SJCRH30 (cell line): ENCODE results near the gene TCHH. TPM values are rescaled to one million over a fixed set of nuclear protein-coding genes. Genes with fewer than 3 reads are reported as not detected.
"Not testable (repeated sequence)": the region's sequence is repeated elsewhere in the genome, so short reads cannot be mapped to it uniquely, and the experiment has no call there.

ENCODE experiments used
- DNase-seq, 2 experiments: peaks; one replicate each; pipeline ENCODE4 v3.0.0-alpha.2; 2015 to 2020
- H3K27ac ChIP-seq: fragments of 250-450 bp; sonication (Bioruptor Pico); 2 replicates; pipeline ENCODE4 v1.5.1; 2020; ENCODE audit warnings: mild to moderate bottlenecking, moderate library complexity
- H3K27me3 ChIP-seq: fragments of 250-450 bp; sonication (Bioruptor Pico); 2 replicates; pipeline ENCODE4 v1.5.1; 2020; ENCODE audit warnings: mild to moderate bottlenecking, moderate library complexity
- H3K36me3 ChIP-seq: fragments of 250-450 bp; sonication (Bioruptor Pico); 2 replicates; pipeline ENCODE4 v1.5.1; 2020; ENCODE audit warnings: mild to moderate bottlenecking, moderate library complexity
- H3K4me1 ChIP-seq: fragments of 250-450 bp; sonication (Bioruptor Pico); 2 replicates; pipeline ENCODE4 v1.5.1; 2020; ENCODE audit warnings: mild to moderate bottlenecking, moderate library complexity
- H3K4me3 ChIP-seq: fragments of 250-450 bp; sonication (Bioruptor Pico); 2 replicates; pipeline ENCODE4 v1.5.1; 2020; ENCODE audit warnings: mild to moderate bottlenecking, moderate library complexity
- H3K9me3 ChIP-seq: fragments of 250-450 bp; sonication (Bioruptor Pico); replicated peaks from 2 replicates; pipeline ENCODE4 v1.5.1; 2020; ENCODE audit warnings: mild to moderate bottlenecking, moderate library complexity
- total RNA-seq: library from RNA; depleted of rRNA; stranded (reverse); fragments of >200 nt; shearing (Covaris generic); gene quantifications from 2 replicates; pipeline ENCODE4 v1.2.3, GENCODE V29; 2014; rRNA removed

Gene TCHH
- total RNA-seq: not detected in 2 replicates

- H3K27me3 ChIP-seq: no peaks in the 10 kb centered on the region
- no peak for DNase-seq
- no peak within 1 kb of the TSS for H3K27ac ChIP-seq
- H3K4me3 ChIP-seq: no peak within 1 kb of the TSS
- no peaks in the 10 kb centered on the region for H3K9me3 ChIP-seq
- no peaks in the 10 kb centered on the region for H3K4me1 ChIP-seq
- H3K36me3 ChIP-seq: no peaks in the 10 kb centered on the region
Observed at GRCh38 chr1:152115344-152115743, at the start of gene TCHH. Gene TCHH, minus strand, starts transcription at chr1:152115444. Its CDS starts 1,364 bp downstream, at chr1:152114080.

GRCh38 chr1:152164517-152165136 lies 49.4 kb upstream of the TCHH start:
- Histone ChIP-seq H3K4me3 (no peak overlapping the region), H3K27ac (no peak overlapping the region), H3K4me1 (no peaks in the 10 kb centered on the region), H3K27me3 (no peaks in the 10 kb centered on the region), H3K9me3 (no peaks in the 10 kb centered on the region), H3K36me3 (no peaks in the 10 kb centered on the region)
- no peak for DNase-seq

GRCh38 chr1:152162792-152163463 lies 47.7 kb upstream of the TCHH start:
- Histone ChIP-seq H3K27ac (no peak overlapping the region), H3K4me3 (no peak overlapping the region)

GRCh38 chr1:152160576-152160975 lies 45.3 kb upstream of the TCHH start:
- H3K27me3 ChIP-seq: no peaks in the 10 kb centered on the region
- no peaks in the 10 kb centered on the region for H3K9me3 ChIP-seq
- H3K36me3 ChIP-seq: no peaks in the 10 kb centered on the region
- no peaks in the 10 kb centered on the region for H3K4me1 ChIP-seq
- H3K4me3 ChIP-seq: no peak overlapping the region
- no peak for DNase-seq
- H3K27ac ChIP-seq: no peak overlapping the region

More at GRCh38 chr1:152162792-152163463, 47.7 kb upstream of the TCHH start:
- H3K4me1 ChIP-seq: no peaks in the 10 kb centered on the region
- no peaks in the 10 kb centered on the region for H3K36me3 ChIP-seq
- no peak for DNase-seq
- H3K27me3 ChIP-seq: no peaks in the 10 kb centered on the region
- no peaks in the 10 kb centered on the region for H3K9me3 ChIP-seq

GRCh38 chr1:152159144-152159543 lies 43.9 kb upstream of the TCHH start, which contains the start of gene RPTN:
Gene RPTN, minus strand, starts transcription at chr1:152159228. Its CDS starts 1,339 bp downstream, at chr1:152157889.
- H3K27ac ChIP-seq: no peak within 1 kb of the TSS
- no peaks in the 10 kb centered on the region for H3K27me3 ChIP-seq
- DNase-seq: no peak
- no peaks in the 10 kb centered on the region for H3K36me3 ChIP-seq
- H3K9me3 ChIP-seq: no peaks in the 10 kb centered on the region
- H3K4me1 ChIP-seq: no peaks in the 10 kb centered on the region
- H3K4me3 ChIP-seq: no peak within 1 kb of the TSS

- no peaks in the 10 kb centered on the region for H3K9me3 ChIP-seq
- no peaks in the 10 kb centered on the region for H3K36me3 ChIP-seq
- no peak overlapping the region for H3K27ac ChIP-seq
- H3K4me3 ChIP-seq: no peak overlapping the region
- H3K27me3 ChIP-seq: no peaks in the 10 kb centered on the region
- no peak for DNase-seq
- H3K4me1 ChIP-seq: no peaks in the 10 kb centered on the region
Observed at GRCh38 chr1:152153996-152154395, 38.8 kb upstream of the TCHH start.

GRCh38 chr1:152151646-152152045 lies 36.4 kb upstream of the TCHH start:
- H3K27me3 ChIP-seq: no peaks in the 10 kb centered on the region
- H3K4me1 ChIP-seq: no peaks in the 10 kb centered on the region
- H3K4me3 ChIP-seq: no peak overlapping the region
- H3K9me3 ChIP-seq: no peaks in the 10 kb centered on the region
- no peaks in the 10 kb centered on the region for H3K36me3 ChIP-seq
- H3K27ac ChIP-seq: no peak overlapping the region
- DNase-seq: no peak

- no peak for DNase-seq
- no peaks in the 10 kb centered on the region for H3K27me3 ChIP-seq
- no peaks in the 10 kb centered on the region for H3K36me3 ChIP-seq
- H3K4me1 ChIP-seq: no peaks in the 10 kb centered on the region
- no peaks in the 10 kb centered on the region for H3K9me3 ChIP-seq
- H3K27ac ChIP-seq: no peak overlapping the region
- H3K4me3 ChIP-seq: no peak overlapping the region
Observed at GRCh38 chr1:152148981-152149380, 33.7 kb upstream of the TCHH start.

- Histone ChIP-seq H3K36me3 (no peaks in the 10 kb centered on the region), H3K27ac (no peak overlapping the region), H3K4me1 (no peaks in the 10 kb centered on the region), H3K27me3 (no peaks in the 10 kb centered on the region), H3K4me3 (no peak overlapping the region), H3K9me3 (no peaks in the 10 kb centered on the region)
- no peak for DNase-seq
Observed at GRCh38 chr1:152148051-152148450, 32.8 kb upstream of the TCHH start.

GRCh38 chr1:152145769-152146168 lies 30.5 kb upstream of the TCHH start:
- Histone ChIP-seq H3K27me3 (no peaks in the 10 kb centered on the region), H3K27ac (no peak overlapping the region)

GRCh38 chr1:152144674-152145183 lies 29.5 kb upstream of the TCHH start:
- H3K36me3 ChIP-seq, H3K27ac ChIP-seq, H3K4me3 ChIP-seq, H3K9me3 ChIP-seq, H3K27me3 ChIP-seq, DNase-seq, H3K4me1 ChIP-seq: not testable (repeated sequence)

More at GRCh38 chr1:152145769-152146168, 30.5 kb upstream of the TCHH start:
- H3K36me3 ChIP-seq: no peaks in the 10 kb centered on the region
- no peak for DNase-seq
- H3K9me3 ChIP-seq: no peaks in the 10 kb centered on the region
- no peak overlapping the region for H3K4me3 ChIP-seq
- H3K4me1 ChIP-seq: no peaks in the 10 kb centered on the region

- Histone ChIP-seq H3K4me1 (no peaks in the 10 kb centered on the region), H3K9me3 (no peaks in the 10 kb centered on the region), H3K36me3 (no peaks in the 10 kb centered on the region), H3K27me3 (no peaks in the 10 kb centered on the region), H3K4me3 (no peak overlapping the region), H3K27ac (no peak overlapping the region)
- no peak for DNase-seq
Observed at GRCh38 chr1:152143150-152143887, 28.1 kb upstream of the TCHH start.

- no peaks in the 10 kb centered on the region for H3K4me1 ChIP-seq
- DNase-seq: peak; percentile 11 to 55
- H3K9me3 ChIP-seq: no peaks in the 10 kb centered on the region
- H3K27me3 ChIP-seq: no peaks in the 10 kb centered on the region
- H3K36me3 ChIP-seq: no peaks in the 10 kb centered on the region
- H3K27ac ChIP-seq: no peak overlapping the region
- H3K4me3 ChIP-seq: no peak overlapping the region
Observed at GRCh38 chr1:152141971-152142584, 26.8 kb upstream of the TCHH start.

GRCh38 chr1:152137215-152137614 lies 22.0 kb upstream of the TCHH start:
- no peak overlapping the region for H3K4me3 ChIP-seq
- H3K36me3 ChIP-seq: no peaks in the 10 kb centered on the region
- H3K27me3 ChIP-seq: no peaks in the 10 kb centered on the region
- no peaks in the 10 kb centered on the region for H3K9me3 ChIP-seq
- DNase-seq: no peak
- H3K4me1 ChIP-seq: no peaks in the 10 kb centered on the region
- no peak overlapping the region for H3K27ac ChIP-seq

GRCh38 chr1:152130186-152130585 lies 14.9 kb upstream of the TCHH start:
- H3K27me3 ChIP-seq: no peaks in the 10 kb centered on the region
- H3K27ac ChIP-seq: no peak overlapping the region
- H3K36me3 ChIP-seq: no peaks in the 10 kb centered on the region
- DNase-seq: no peak
- no peak overlapping the region for H3K4me3 ChIP-seq
- H3K4me1 ChIP-seq: no peaks in the 10 kb centered on the region
- H3K9me3 ChIP-seq: no peaks in the 10 kb centered on the region
